HEK293T (cell line): Measurements from ENCODE around the gene DROSHA.

ENCODE experiments used
- BHLHE40 ChIP-seq: fragments of 450-650 bp; IDR thresholded peaks from 2 replicates; pipeline ENCODE4 v1.6.1; 2016; ENCODE audit warnings: mild to moderate bottlenecking, moderate library complexity, borderline replicate concordance
- SP1 ChIP-seq: fragments of 450-650 bp; IDR thresholded peaks from 2 replicates; pipeline ENCODE4 v1.6.1; 2017
- TARDBP ChIP-seq: fragments of 450-650 bp; IDR thresholded peaks from 2 replicates; pipeline ENCODE4 v1.6.1; 2016

- TF ChIP-seq TARDBP (no peak), SP1 (no peak), BHLHE40 (no peak)
Measured at GRCh38 chr5:31477516-31477915, 54.4 kb downstream of the DROSHA start.
